ENCODE measurements around the gene SMYD3. TPM values are rescaled to one million over a fixed set of nuclear protein-coding genes. Genes with fewer than 3 reads are reported as not detected.

SMYD3 gene
- total RNA-seq, 1 donor from 2014 or later, result 5.6 TPM

Other genes starting within 250 kb of the SMYD3 start
- 9.6 TPM for gene TFB2M, start 59.0 kb upstream of the SMYD3 start, total RNA-seq
- 10.9 TPM for gene CNST, start 59.2 kb upstream of the SMYD3 start, total RNA-seq
- 31.3 TPM for gene SCCPDH, start 217.1 kb upstream of the SMYD3 start, total RNA-seq

Data from cardiac septum (tissue), 1 donor.